Effector CD4-positive, alpha-beta T cell (primary cell): ENCODE measurements around the gene CCDC24.

Experiments used
- DNase-seq: peaks from one replicate; pipeline ENCODE4 v3.0.0-alpha.2; 2020

Gene CCDC24

GRCh38 chr1:44045064-44045463 is 53.7 kb downstream of the CCDC24 start:
- DNase-seq, result no peak
